ENCODE measurements around the gene KDM2A.

DNA sequence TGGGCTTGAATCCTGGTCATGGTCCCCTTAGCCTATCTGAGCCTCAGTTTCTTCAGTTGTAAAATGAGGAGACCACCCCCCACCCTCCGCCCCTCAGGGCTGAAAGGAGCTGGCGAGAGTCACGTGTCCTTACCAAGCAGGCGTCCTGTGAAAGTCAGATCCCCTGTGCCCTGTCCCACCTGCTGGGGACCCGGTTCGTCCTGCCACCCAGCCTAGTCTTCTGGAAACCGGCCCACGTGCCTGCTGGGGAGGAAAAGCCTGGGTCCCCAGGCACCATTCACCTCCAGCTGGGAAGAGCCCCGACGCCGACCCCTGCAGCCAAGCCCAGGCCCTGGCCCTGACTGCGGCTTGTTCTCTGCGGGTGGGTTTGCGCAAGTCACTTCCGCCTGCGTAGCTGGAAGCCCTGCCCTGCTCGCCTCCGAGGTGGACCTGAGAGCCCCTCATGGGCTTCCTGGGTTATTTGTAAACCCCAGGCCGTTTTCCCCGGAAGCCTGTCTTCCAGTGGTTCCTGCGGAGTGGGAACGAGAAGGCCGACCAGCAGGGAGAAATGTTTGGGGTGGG is 183.6 kb downstream of the KDM2A start:
- TF ChIP-seq POLR2A (IDR thresholded peaks at IDR 0.05; ENCODE audit: low read depth, low read length) (no peak), TAF1 (IDR thresholded peaks at IDR 0.05; ENCODE audit: borderline replicate concordance, low read depth, low read length) (no peak)
